GM12865 (cell line): ENCODE data around the gene NLRP3.
A peak's percentile ranks its signal among the peaks of the same experiment; 100 is the strongest.

Experiments used
- DNase-seq: peaks from one replicate; pipeline ENCODE4 v3.0.0; 2010; ENCODE audit warnings: low read depth
- H3K4me3 ChIP-seq: 2 replicates; pipeline ENCODE4 v1.5.1; 2011; ENCODE audit warnings: mild to moderate bottlenecking, low read depth, low read length, control low read depth
- CTCF ChIP-seq: IDR thresholded peaks from 2 replicates; pipeline ENCODE4 v1.5.1; 2011; ENCODE audit warnings: low read length, control low read depth, low read depth, inconsistent platforms; ENCODE audit not compliant: insufficient read depth; ENCODE audit errors: missing control alignments

Gene NLRP3

GRCh38 chr1:247400685-247401084 is 15.3 kb upstream of the NLRP3 start:
- H3K4me3 ChIP-seq, result no peak overlapping the region
- no peak for DNase-seq
- no peak for TF ChIP-seq CTCF

GRCh38 chr1:247401310-247402119 is 14.5 kb upstream of the NLRP3 start:
- DNase-seq, result no peak
- H3K4me3 ChIP-seq, result no peak overlapping the region
- TF ChIP-seq CTCF, result no peak

GRCh38 chr1:247402120-247402675 is 13.8 kb upstream of the NLRP3 start:
- no peak overlapping the region for H3K4me3 ChIP-seq
- TF ChIP-seq CTCF, result no peak
- DNase-seq, result no peak

- H3K4me3 ChIP-seq, result no peak overlapping the region
- no peak for TF ChIP-seq CTCF
- DNase-seq, result no peak
Measured at GRCh38 chr1:247406014-247406656, 9.8 kb upstream of the NLRP3 start.

- TF ChIP-seq CTCF, result no peak
- DNase-seq, result peak; percentile 93
- H3K4me3 ChIP-seq, result no peak overlapping the region
Measured at GRCh38 chr1:247407180-247407616, 8.8 kb upstream of the NLRP3 start.

- TF ChIP-seq CTCF, result no peak
- peak; percentile 37 for DNase-seq
- H3K4me3 ChIP-seq, result no peak overlapping the region
Measured at GRCh38 chr1:247408100-247408499, 7.9 kb upstream of the NLRP3 start.
